Smooth muscle cell (in vitro differentiated cells): ENCODE measurements around the gene TMCC1. TPM values are rescaled to one million over a fixed set of nuclear protein-coding genes. Genes with fewer than 3 reads are reported as not detected.

Experiments used
- DNase-seq: peaks from one replicate; lab custom pipeline; 2025; ENCODE audit not compliant: unreplicated experiment; lab: John Stamatoyannopoulos, UW
- H2AFZ ChIP-seq: fragments of 200-600 bp; sonication (generic); 2 replicates; pipeline ENCODE4 v1.6.0; 2016; ENCODE audit warnings: antibody characterized with exemption, low read depth, mild to moderate bottlenecking
- H3F3A ChIP-seq: fragments of 200-600 bp; sonication (generic); 2 replicates; pipeline ENCODE4 v1.6.0; 2017; ENCODE audit warnings: antibody characterized with exemption, low read depth
- H3K27ac ChIP-seq: fragments of 200-600 bp; sonication (generic); 2 replicates; pipeline ENCODE4 v1.5.1; 2016; ENCODE audit warnings: low read depth, mild to moderate bottlenecking
- H3K27me3 ChIP-seq: fragments of 200-600 bp; sonication (generic); 2 replicates; pipeline ENCODE4 v1.6.1; 2016; ENCODE audit warnings: low read depth, mild to moderate bottlenecking
- H3K36me3 ChIP-seq: fragments of 200-600 bp; sonication (generic); 2 replicates; pipeline ENCODE4 v1.5.1; 2016; ENCODE audit warnings: low read depth
- H3K4me1 ChIP-seq: fragments of 200-600 bp; sonication (generic); 2 replicates; pipeline ENCODE4 v1.5.1; 2016; ENCODE audit warnings: low read depth
- H3K4me2 ChIP-seq: fragments of 200-600 bp; sonication (generic); 2 replicates; pipeline ENCODE4 v1.6.0; 2016; ENCODE audit warnings: mild to moderate bottlenecking
- H3K4me3 ChIP-seq: fragments of 200-600 bp; sonication (generic); 2 replicates; pipeline ENCODE4 v1.5.1; 2016; ENCODE audit warnings: mild to moderate bottlenecking
- H3K79me2 ChIP-seq: fragments of 200-600 bp; sonication (generic); 2 replicates; pipeline ENCODE4 v1.6.0; 2016; ENCODE audit warnings: low read depth, mild to moderate bottlenecking
- H3K9ac ChIP-seq: fragments of 200-600 bp; sonication (generic); 2 replicates; pipeline ENCODE4 v1.6.0; 2016; ENCODE audit warnings: low read depth
- H3K9me3 ChIP-seq: fragments of 200-600 bp; sonication (generic); replicated peaks from 2 replicates; pipeline ENCODE4 v1.5.1; 2016; ENCODE audit warnings: low read depth
- H4K20me1 ChIP-seq: fragments of 200-600 bp; sonication (generic); 2 replicates; pipeline ENCODE4 v1.6.0; 2016; ENCODE audit warnings: low read depth
- CTCF ChIP-seq: fragments of 200-600 bp; sonication (generic); IDR thresholded peaks from 2 replicates; pipeline ENCODE4 v1.5.1; 2017; ENCODE audit warnings: borderline replicate concordance, mild to moderate bottlenecking, antibody characterized with exemption; ENCODE audit not compliant: insufficient read depth, poor library complexity, severe bottlenecking
- WGBS: methylation state at CpG from one replicate; pipeline ENCODE4 v1.1.7; 2016; ENCODE audit warnings: low lambda C conversion rate; 5-methylcytosine and 5-hydroxymethylcytosine counted together
- polyA plus RNA-seq: library from polyadenylated mRNA; unstranded; fragments of >200 nt; fragmentation: Nextera tagmentation; extraction: Ambion mirVana; gene quantifications from 2 replicates; pipeline ENCODE4 v1.2.1, GENCODE V29; 2016
- total RNA-seq: library from RNA; depleted of rRNA; stranded (reverse); fragments of >200 nt; gene quantifications from 2 replicates; pipeline ENCODE4 v1.2.3, GENCODE V29; 2014

Gene TMCC1
- total and polyA plus RNA-seq, 2 experiments from 2014 or later = 5.3 to 17.8 TPM

- Histone ChIP-seq H3K4me3 (peak overlapping the region; percentile 46), H2AFZ (no peak overlapping the region), H3K4me2 (peak overlapping the region; percentile 74), H3K27me3 (no peaks in the 10 kb centered on the region), H3K27ac (peak overlapping the region; percentile 95), H3F3A (no peaks in the 10 kb centered on the region), H3K9ac (peak overlapping the region; percentile 90), H3K9me3 (no peaks in the 10 kb centered on the region), H3K79me2 (peaks cover 26% of the 10 kb centered on the region), H3K36me3 (no peaks in the 10 kb centered on the region), H3K4me1 (peaks cover 32% of the 10 kb centered on the region), H4K20me1 (peaks cover 25% of the 10 kb centered on the region)
- WGBS = 63% methylated on average over 6 of the region's 6 CpGs
- no peak for DNase-seq
- no peak for TF ChIP-seq CTCF
Measured at GRCh38 chr3:129795186-129796010, 98.1 kb downstream of the TMCC1 start.

- H3K9ac ChIP-seq = peak overlapping the region; percentile 92
- H3F3A ChIP-seq = no peaks in the 10 kb centered on the region
- peak overlapping the region; percentile 46 for H3K4me3 ChIP-seq
- peaks cover 32% of the 10 kb centered on the region for H3K4me1 ChIP-seq
- H3K4me2 ChIP-seq = peak overlapping the region; percentile 74
- peak overlapping the region; percentile 95 for H3K27ac ChIP-seq
- H2AFZ ChIP-seq = no peak overlapping the region
- TF ChIP-seq CTCF = no peak
- peaks cover 33% of the 10 kb centered on the region for H4K20me1 ChIP-seq
- no peaks in the 10 kb centered on the region for H3K36me3 ChIP-seq
- 19% methylated on average over 14 of the region's 14 CpGs for WGBS
- H3K9me3 ChIP-seq = no peaks in the 10 kb centered on the region
- H3K79me2 ChIP-seq = peaks cover 35% of the 10 kb centered on the region
- no peaks in the 10 kb centered on the region for H3K27me3 ChIP-seq
- DNase-seq = no peak
Measured at GRCh38 chr3:129794311-129795185, 99.0 kb downstream of the TMCC1 start.

- H3K27ac ChIP-seq = peak overlapping the region; percentile 95
- H3K9me3 ChIP-seq = no peaks in the 10 kb centered on the region
- H3K79me2 ChIP-seq = peaks cover 39% of the 10 kb centered on the region
- H3K4me3 ChIP-seq = peak overlapping the region; percentile 46
- H3K27me3 ChIP-seq = no peaks in the 10 kb centered on the region
- no peak for DNase-seq
- peak overlapping the region; percentile 74 for H3K4me2 ChIP-seq
- peaks cover 34% of the 10 kb centered on the region for H4K20me1 ChIP-seq
- TF ChIP-seq CTCF = no peak
- WGBS = 18% methylated on average over 2 of the region's 2 CpGs
- H3K9ac ChIP-seq = peak overlapping the region; percentile 92
- no peaks in the 10 kb centered on the region for H3F3A ChIP-seq
- peaks cover 32% of the 10 kb centered on the region for H3K4me1 ChIP-seq
- H3K36me3 ChIP-seq = no peaks in the 10 kb centered on the region
- no peak overlapping the region for H2AFZ ChIP-seq
Measured at GRCh38 chr3:129793942-129794310, 99.6 kb downstream of the TMCC1 start.
